ENCODE measurements around the gene DOCK11. TPM values are rescaled to one million over a fixed set of nuclear protein-coding genes. Genes with fewer than 3 reads are reported as not detected.

DOCK11 gene
- total RNA-seq (2022) (2.7 TPM in 2 replicates), Bru-seq, nascent RNA (percentile 30 among the genes with signal in this experiment), BruChase-seq, experiment 1, labeled RNA remaining after a 2-hour chase (percentile 35 among the genes with signal in this experiment), BruChase-seq, experiment 2, labeled RNA remaining after a 6-hour chase (percentile 37 among the genes with signal in this experiment)
- long read RNA-seq = 0 reads

- no peaks in the 10 kb centered on the region for H3K27me3 ChIP-seq (replicated peaks; ENCODE audit: control insufficient read depth, insufficient read depth, low read length)
- peak within 1 kb of the TSS; percentile 49 for H3K4me3 ChIP-seq (ENCODE audit: low read depth, low read length)
- no peaks in the 10 kb centered on the region for H3K36me3 ChIP-seq (ENCODE audit: control insufficient read depth, insufficient read depth, low read length)
- intact Hi-C loops (cut with micrococcal nuclease; ENCODE audit: unreplicated experiment) = no loop called here
- H3K27ac Mint-ChIP-seq (ENCODE audit: unreplicated experiment) = peak within 1 kb of the TSS; percentile 35
- CTCF ChIA-PET = interaction anchor here (0.6 kb wide), 3 partner anchors 30 to 736 kb away, joined by 3 to 4 read pairs (median 3); no protein-coding TSS in a partner anchor
- H3K36me3 Mint-ChIP-seq (ENCODE audit: insufficient read depth, unreplicated experiment) = no peaks in the 10 kb centered on the region
- TF ChIP-seq CTCF (IDR thresholded peaks at IDR 0.05; ENCODE audit: insufficient read depth in 1 of 2, low read depth in 1 of 2, low read length in 1 of 2, severe bottlenecking in 1 of 2, unreplicated experiment in 1 of 2) = no peak
- 0 out of 2 replicates have a peak, but pooled peaks cover 6% of the 10 kb centered on the region for H3K4me1 ChIP-seq
- BruUV-seq (replicated peaks) = no TSS peak
- H3K9me3 Mint-ChIP-seq (ENCODE audit: unreplicated experiment) = no peaks in the 10 kb centered on the region
- H3K4me3 Mint-ChIP-seq (ENCODE audit: unreplicated experiment) = peak within 1 kb of the TSS; percentile 83
- no peaks in the 10 kb centered on the region for H3K4me1 Mint-ChIP-seq (ENCODE audit: low read depth, unreplicated experiment)
- POLR2A ChIA-PET = interaction anchor here (0.8 kb wide), 1 partner anchor 34 kb away, joined by 3 read pairs; no protein-coding TSS in a partner anchor
- no peaks in the 10 kb centered on the region for H3K9me3 ChIP-seq
- DNase-seq = peak; percentile 65 to 67
- H3K27me3 Mint-ChIP-seq (ENCODE audit: insufficient read depth, unreplicated experiment) = no peaks in the 10 kb centered on the region
These were observed at the start of gene DOCK11 for GRCh38 chrX:118495061-118495921. Gene DOCK11 (plus strand): TSS chrX:118495815. CDS start chrX:118495972, 157 bp downstream.

DNA sequence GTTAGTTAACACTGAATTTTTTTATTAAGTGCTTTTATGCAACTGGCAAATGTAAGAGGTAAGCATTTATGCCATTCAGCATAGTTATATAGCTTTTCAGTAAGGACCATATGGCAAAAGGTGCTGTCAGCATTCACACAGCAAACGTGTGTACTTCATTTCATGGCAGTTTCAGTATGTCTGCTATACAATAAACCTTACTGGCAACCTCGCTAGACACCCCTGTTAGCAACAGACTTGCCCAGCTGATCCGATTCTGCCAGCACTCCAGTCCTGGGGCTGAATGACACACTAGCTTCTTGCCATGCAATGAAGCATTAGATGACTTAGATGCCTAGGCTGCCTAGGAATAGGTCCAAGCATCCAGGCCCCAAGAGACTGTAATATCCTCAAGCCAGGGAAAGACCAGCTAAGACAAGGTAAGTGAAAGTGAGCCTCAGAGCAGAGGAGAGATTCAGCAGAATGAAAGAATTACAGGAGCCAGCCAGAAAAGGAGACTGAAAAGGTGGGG, 47.3 kb upstream of the DOCK11 start:
- no peaks in the 10 kb centered on the region for H3K36me3 ChIP-seq (ENCODE audit: control insufficient read depth, insufficient read depth, low read length)
- no peak overlapping the region for H3K4me3 ChIP-seq (ENCODE audit: low read depth, low read length)
- no peak for DNase-seq
- CTCF ChIA-PET = no interaction called here
- Mint-ChIP-seq H3K4me3 (ENCODE audit: unreplicated experiment) (no peak overlapping the region), H3K27me3 (ENCODE audit: insufficient read depth, unreplicated experiment) (no peaks in the 10 kb centered on the region), H3K9me3 (ENCODE audit: unreplicated experiment) (no peaks in the 10 kb centered on the region), H3K27ac (ENCODE audit: unreplicated experiment) (no peak overlapping the region), H3K36me3 (ENCODE audit: insufficient read depth, unreplicated experiment) (peaks cover 11% of the 10 kb centered on the region), H3K4me1 (ENCODE audit: low read depth, unreplicated experiment) (no peaks in the 10 kb centered on the region)
- POLR2A ChIA-PET = no interaction called here
- no peaks in the 10 kb centered on the region for H3K9me3 ChIP-seq
- intact Hi-C loops (cut with micrococcal nuclease; ENCODE audit: unreplicated experiment) = no loop called here
- TF ChIP-seq CTCF (IDR thresholded peaks at IDR 0.05; ENCODE audit: insufficient read depth in 1 of 2, low read depth in 1 of 2, low read length in 1 of 2, severe bottlenecking in 1 of 2, unreplicated experiment in 1 of 2) = no peak
- no peaks in the 10 kb centered on the region for H3K27me3 ChIP-seq (replicated peaks; ENCODE audit: control insufficient read depth, insufficient read depth, low read length)
- no peaks in the 10 kb centered on the region for H3K4me1 ChIP-seq
- BruUV-seq (replicated peaks) = no TSS peak

DNA sequence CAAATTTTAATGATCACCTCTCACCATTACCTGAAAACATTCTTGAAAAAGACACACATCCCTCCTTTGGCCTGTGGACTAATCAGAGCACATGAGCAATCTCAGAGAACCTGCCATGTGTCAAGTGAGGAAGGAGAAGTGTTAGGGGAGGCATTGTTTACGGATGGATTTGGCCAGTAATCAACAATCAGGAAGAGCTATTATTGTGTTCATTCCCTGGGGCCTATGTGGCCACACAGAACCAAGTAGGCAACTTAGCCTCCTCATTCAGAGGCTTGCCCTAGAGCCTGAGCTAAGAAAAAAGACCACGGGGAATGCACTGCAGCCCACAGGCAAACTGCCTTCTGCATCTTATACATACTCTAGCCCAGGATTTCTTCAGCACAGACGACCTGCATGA, 40.6 kb upstream of the DOCK11 start:
- H3K9me3 ChIP-seq = no peaks in the 10 kb centered on the region
- Mint-ChIP-seq H3K27me3 (ENCODE audit: insufficient read depth, unreplicated experiment) (no peaks in the 10 kb centered on the region), H3K4me1 (ENCODE audit: low read depth, unreplicated experiment) (no peaks in the 10 kb centered on the region), H3K27ac (ENCODE audit: unreplicated experiment) (no peak overlapping the region), H3K4me3 (ENCODE audit: unreplicated experiment) (no peak overlapping the region), H3K36me3 (ENCODE audit: insufficient read depth, unreplicated experiment) (no peaks in the 10 kb centered on the region), H3K9me3 (ENCODE audit: unreplicated experiment) (no peaks in the 10 kb centered on the region)
- POLR2A ChIA-PET = no interaction called here
- no peak for TF ChIP-seq CTCF (IDR thresholded peaks at IDR 0.05; ENCODE audit: insufficient read depth in 1 of 2, low read depth in 1 of 2, low read length in 1 of 2, severe bottlenecking in 1 of 2, unreplicated experiment in 1 of 2)
- no peaks in the 10 kb centered on the region for H3K4me1 ChIP-seq
- CTCF ChIA-PET = no interaction called here
- no peak for DNase-seq
- intact Hi-C loops (cut with micrococcal nuclease; ENCODE audit: unreplicated experiment) = no loop called here
- BruUV-seq (replicated peaks) = no TSS peak
- H3K4me3 ChIP-seq (ENCODE audit: low read depth, low read length) = no peak overlapping the region
- H3K27me3 ChIP-seq (replicated peaks; ENCODE audit: control insufficient read depth, insufficient read depth, low read length) = no peaks in the 10 kb centered on the region
- H3K36me3 ChIP-seq (ENCODE audit: control insufficient read depth, insufficient read depth, low read length) = no peaks in the 10 kb centered on the region
